Ectodermal cell (in vitro differentiated cells): ENCODE measurements around the gene DAB1.

Experiments
- H3K27ac ChIP-seq: 2 replicates; pipeline ENCODE4 v1.7.0; 2013; ENCODE audit warnings: mild to moderate bottlenecking, low read depth, low read length; ENCODE audit not compliant: insufficient read depth, poor library complexity, severe bottlenecking
- H3K27me3 ChIP-seq: 2 replicates; pipeline ENCODE4 v1.7.0; 2013; ENCODE audit warnings: mild to moderate bottlenecking, low read length; ENCODE audit not compliant: insufficient read depth, control insufficient read depth, poor library complexity, severe bottlenecking
- H3K36me3 ChIP-seq: one replicate; pipeline ENCODE4 v1.7.0; 2013; ENCODE audit warnings: low read length; ENCODE audit not compliant: control insufficient read depth, insufficient read depth
- H3K4me1 ChIP-seq: one replicate; pipeline ENCODE4 v1.7.0; 2013; ENCODE audit warnings: low read length; ENCODE audit not compliant: control insufficient read depth, insufficient read depth
- H3K4me3 ChIP-seq: 2 replicates; pipeline ENCODE4 v1.7.0; 2013; ENCODE audit warnings: low read depth, low read length, control low read depth; ENCODE audit not compliant: insufficient read depth
- H3K9me3 ChIP-seq: 2 replicates; pipeline ENCODE4 v1.7.0; 2013; ENCODE audit warnings: mild to moderate bottlenecking, low read length, moderate library complexity; ENCODE audit not compliant: control insufficient read depth
- WGBS, 2 experiments: methylation state at CpG; one replicate each; pipeline ENCODE4 v1.1.7; 2013; ENCODE audit warnings: missing lambda C conversion rate in 2 of 2; 5-methylcytosine and 5-hydroxymethylcytosine counted together

DAB1 gene

DNA sequence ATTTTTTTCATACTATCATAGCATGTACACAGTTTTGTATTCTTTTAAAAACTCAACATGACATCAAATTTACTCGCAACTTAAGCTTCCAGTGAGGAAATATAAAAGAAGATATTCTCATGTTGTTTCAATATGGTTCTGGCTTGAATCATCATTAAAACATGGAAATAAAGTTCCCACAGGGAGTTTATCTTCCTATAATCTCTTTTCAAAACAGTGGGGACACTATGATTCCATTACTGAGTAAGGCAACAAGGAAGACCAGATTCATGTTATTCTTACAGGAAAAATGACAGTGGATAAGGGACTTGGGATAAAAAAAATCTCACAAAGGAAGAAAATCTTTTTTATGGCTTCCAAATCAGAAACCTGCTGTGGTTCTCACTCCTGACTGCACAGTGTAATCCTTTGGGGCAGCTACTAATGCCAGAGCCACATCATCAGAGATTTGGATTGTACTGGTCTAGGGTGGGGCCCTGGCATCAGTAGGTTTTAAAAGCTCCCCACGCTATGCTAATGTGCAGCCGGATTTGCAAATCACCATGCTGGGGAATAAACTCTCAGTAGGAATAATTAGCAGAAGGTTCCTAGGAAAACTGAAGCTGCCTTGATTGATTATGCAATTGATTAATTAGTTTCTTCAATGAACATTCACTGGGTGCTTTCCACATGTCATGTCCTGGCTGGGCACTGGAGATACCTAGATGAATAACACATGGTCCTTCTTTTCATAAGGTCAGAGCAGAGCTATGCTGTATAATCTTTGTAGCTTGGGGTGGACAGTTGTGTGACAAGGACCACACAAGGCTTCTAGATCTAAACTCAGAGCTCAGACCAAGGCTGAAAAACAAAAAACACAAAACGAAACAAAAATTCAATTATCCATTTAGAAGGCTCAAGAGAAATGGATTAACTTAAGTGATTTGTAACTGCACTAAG is 386.9 kb downstream of the DAB1 start:
- Histone ChIP-seq H3K9me3 (no peaks in the 10 kb centered on the region), H3K36me3 (no peaks in the 10 kb centered on the region), H3K4me1 (no peaks in the 10 kb centered on the region), H3K27me3 (no peaks in the 10 kb centered on the region), H3K4me3 (no peak overlapping the region), H3K27ac (no peak overlapping the region)
- WGBS, 2 experiments, result 86 to 94% methylated on average over 2 to 3 of the region's 4 CpGs

DNA sequence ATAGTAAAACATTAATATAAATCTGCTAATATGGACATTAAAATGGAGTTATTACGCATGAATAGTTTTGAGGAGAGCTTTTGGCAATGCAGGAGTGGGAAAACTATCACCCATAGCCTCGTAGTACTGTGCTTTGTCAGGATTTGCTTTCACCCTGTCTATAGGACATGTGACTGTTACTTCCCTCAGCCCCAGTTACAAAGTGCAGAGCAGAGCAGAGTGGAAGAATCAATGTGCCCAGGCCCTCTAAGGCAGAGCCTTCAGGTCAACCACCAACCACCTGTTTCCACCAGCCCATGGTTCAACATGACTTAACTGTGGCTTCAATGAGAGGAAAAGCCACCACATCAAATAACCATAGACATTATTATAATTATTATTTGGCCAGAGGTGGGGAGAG is 389.1 kb downstream of the DAB1 start:
- no peak overlapping the region for H3K27ac ChIP-seq
- 97 to 100% methylated on average over 2 of the region's 2 CpGs for WGBS, 2 experiments
- H3K4me1 ChIP-seq, result no peaks in the 10 kb centered on the region
- no peaks in the 10 kb centered on the region for H3K27me3 ChIP-seq
- no peaks in the 10 kb centered on the region for H3K9me3 ChIP-seq
- no peak overlapping the region for H3K4me3 ChIP-seq
- no peaks in the 10 kb centered on the region for H3K36me3 ChIP-seq

DNA sequence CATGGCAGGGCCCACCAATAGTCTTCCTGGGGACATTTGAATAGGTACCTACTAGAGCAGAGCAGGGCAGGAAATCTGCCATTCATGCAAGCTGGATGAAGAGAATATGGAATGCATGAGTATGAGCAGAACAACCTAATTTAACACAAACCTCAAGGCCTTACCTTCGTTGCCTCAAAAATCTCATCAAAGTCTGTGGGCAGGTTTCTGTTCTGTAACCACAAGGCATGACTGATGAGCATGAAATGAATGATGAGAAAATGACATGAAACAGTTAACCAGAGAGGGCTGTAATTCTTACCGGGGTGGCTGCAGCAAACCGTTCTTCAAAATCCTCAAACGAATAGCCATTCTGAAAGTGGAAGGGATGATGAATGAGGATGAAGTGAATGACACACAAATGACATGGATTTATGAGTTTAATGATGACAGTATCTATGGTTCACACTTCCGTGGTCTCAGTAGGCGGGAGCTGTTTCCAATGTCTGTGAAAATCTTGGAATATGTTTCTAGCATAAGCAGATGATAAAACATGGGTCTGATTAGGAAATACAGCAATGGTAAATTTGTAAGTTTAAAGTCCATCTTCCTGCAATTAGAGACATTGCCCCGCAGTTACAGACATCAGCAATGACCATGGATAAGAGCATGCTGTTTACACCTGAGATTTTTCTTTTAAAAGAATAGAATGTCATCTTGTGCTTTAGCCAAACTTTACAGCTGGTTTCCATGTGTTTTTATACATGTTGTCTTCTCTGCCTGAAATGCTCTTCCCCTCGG is 390.4 kb downstream of the DAB1 start:
- H3K36me3 ChIP-seq, result no peaks in the 10 kb centered on the region
- H3K9me3 ChIP-seq, result no peaks in the 10 kb centered on the region
- no peaks in the 10 kb centered on the region for H3K4me1 ChIP-seq
- 92 to 94% methylated on average over 8 of the region's 8 CpGs for WGBS, 2 experiments
- H3K4me3 ChIP-seq, result no peak overlapping the region
- no peak overlapping the region for H3K27ac ChIP-seq
- H3K27me3 ChIP-seq, result no peaks in the 10 kb centered on the region

DNA sequence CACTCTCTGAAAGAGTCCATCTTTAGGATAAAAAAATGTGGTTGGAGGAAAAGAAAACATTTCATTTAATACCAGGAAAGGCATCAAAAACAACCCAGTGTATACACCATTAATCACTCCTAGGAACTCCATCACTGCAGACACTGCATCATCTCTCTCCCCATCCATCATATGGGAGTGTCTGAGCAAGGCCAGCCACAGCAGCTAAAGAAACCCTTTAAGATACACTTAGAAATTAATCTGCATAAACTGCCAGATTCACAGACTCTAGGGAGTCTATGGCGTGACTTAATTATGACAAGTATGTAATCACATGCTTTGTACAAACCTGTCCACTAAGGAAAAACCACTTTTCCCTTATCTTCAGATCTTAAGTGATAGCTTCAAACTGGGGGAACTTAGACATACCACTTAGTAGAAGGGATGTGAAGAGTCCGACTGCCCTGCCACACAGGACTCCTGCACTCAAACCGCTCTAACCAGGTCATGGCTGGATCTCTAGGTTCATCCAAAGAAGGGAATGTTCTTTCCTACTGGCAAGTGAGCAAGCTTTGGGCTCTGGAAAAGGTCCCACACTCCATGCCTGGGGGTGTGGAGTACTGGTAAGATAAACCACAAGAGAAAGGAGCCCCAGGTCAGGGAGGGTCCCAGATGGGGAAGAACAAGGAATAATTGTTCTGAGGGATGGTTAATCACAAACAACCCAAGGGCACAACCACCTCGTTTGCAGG is 397.1 kb downstream of the DAB1 start:
- no peaks in the 10 kb centered on the region for H3K27me3 ChIP-seq
- no peak overlapping the region for H3K4me3 ChIP-seq
- H3K4me1 ChIP-seq, result peaks cover 6% of the 10 kb centered on the region
- no peaks in the 10 kb centered on the region for H3K36me3 ChIP-seq
- 97% methylated on average over 4 of the region's 4 CpGs for WGBS, 2 experiments
- H3K27ac ChIP-seq, result no peak overlapping the region
- H3K9me3 ChIP-seq, result no peaks in the 10 kb centered on the region

DNA sequence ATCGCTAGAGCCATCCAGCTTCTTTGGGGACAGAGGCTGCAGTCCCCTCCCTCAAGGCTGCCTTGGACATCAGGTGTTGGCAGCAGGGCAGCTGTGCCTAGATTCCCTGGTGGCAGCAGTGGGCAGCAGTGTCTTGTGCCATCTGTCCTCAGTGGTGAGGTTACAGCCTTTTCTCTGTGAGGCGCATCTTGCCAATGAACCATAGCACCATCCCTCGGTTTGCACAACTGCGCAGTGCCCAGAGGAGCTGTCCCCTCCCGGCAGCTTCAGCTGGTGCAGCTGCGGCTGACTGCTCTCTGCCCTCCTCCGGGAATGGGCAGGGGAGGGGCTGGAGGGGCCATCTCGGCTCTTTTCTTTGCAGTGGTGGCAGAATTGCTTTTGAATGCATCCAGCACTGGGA is 399.0 kb downstream of the DAB1 start:
- WGBS, 2 experiments, result 57 to 62% methylated on average over 8 of the region's 8 CpGs
- H3K4me3 ChIP-seq, result no peak overlapping the region
- no peaks in the 10 kb centered on the region for H3K36me3 ChIP-seq
- H3K4me1 ChIP-seq, result peaks cover 6% of the 10 kb centered on the region
- H3K9me3 ChIP-seq, result no peaks in the 10 kb centered on the region
- H3K27me3 ChIP-seq, result no peaks in the 10 kb centered on the region
- no peak overlapping the region for H3K27ac ChIP-seq

DNA sequence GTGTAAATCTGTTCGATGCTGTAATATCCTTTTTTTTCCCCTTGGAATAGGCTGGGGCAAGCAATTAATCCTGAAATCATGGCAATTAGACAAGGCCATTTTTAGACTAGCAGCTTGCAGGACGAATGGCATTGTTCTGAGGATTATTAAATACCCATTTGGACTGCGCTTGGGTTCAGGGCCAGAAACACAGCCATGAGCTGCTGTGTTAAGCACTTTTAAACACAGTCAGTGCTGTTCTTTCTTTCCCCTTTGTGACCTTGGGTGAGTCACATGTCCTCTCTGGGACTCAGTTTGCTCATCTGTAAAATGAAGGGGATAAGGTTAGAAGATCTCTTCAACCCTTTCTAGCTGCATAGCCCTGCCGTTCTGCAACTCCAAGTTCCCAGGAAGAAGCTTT is 399.4 kb downstream of the DAB1 start:
- H3K27ac ChIP-seq, result no peak overlapping the region
- peaks cover 6% of the 10 kb centered on the region for H3K4me1 ChIP-seq
- H3K4me3 ChIP-seq, result no peak overlapping the region
- no peaks in the 10 kb centered on the region for H3K36me3 ChIP-seq
- 91 to 93% methylated on average over 4 of the region's 4 CpGs for WGBS, 2 experiments
- no peaks in the 10 kb centered on the region for H3K9me3 ChIP-seq
- H3K27me3 ChIP-seq, result no peaks in the 10 kb centered on the region

DNA sequence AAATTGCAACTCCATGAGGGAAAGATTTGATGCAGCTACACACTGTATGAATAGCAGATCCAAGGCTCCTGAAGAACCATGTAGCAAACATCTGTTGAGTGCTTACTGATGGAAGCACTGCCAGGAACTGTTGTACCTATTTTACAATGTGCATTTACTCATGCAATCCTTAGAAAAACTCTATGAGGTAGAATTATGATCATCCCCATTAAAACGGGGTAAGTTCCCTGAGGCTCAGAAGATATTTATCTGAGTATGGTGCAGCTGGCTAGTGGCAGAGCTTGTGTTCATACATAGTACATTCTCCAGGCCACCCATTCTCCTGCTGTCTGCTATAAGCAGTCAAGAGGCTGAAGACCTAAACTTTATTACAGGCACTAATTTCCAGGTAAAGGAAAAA is 403.6 kb downstream of the DAB1 start:
- H3K9me3 ChIP-seq, result no peaks in the 10 kb centered on the region
- H3K4me1 ChIP-seq, result peaks cover 11% of the 10 kb centered on the region
- WGBS, 2 experiments, result 80 to 100% methylated on average over 1 of the region's 1 CpG
- H3K4me3 ChIP-seq, result no peak overlapping the region
- H3K27ac ChIP-seq, result no peak overlapping the region
- no peaks in the 10 kb centered on the region for H3K27me3 ChIP-seq
- H3K36me3 ChIP-seq, result no peaks in the 10 kb centered on the region

DNA sequence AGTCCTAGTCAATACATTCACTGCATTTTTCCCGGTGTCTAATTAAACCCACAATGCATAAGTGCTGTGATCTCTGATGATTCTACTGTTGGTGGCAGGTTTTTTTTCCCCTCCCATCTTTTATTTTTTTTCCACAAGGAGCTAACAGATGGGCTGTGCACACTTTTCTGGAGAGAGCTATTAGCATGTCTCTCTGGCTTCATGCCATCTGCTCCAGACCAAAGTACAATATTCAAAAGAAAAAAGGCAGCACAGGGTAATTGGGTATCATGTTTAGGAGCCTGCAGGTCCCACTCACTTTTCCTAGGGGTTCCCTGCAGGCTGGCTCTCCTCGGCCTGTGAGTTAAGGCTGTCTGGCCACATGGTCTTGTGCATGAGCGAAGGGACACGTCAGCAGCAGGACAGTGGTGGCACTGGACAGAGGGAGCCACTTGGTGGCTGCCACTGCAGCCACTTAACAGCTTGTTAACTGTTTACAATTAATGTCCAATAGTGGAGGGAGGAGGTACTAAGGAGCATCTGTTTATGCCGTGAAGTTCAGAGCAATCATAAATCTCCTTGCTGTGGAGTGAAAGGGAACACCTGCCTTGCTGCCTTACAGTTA is 404.5 kb downstream of the DAB1 start:
- 84 to 85% methylated on average over 5 of the region's 5 CpGs for WGBS, 2 experiments
- Histone ChIP-seq H3K27me3 (no peaks in the 10 kb centered on the region), H3K4me1 (peaks cover 6% of the 10 kb centered on the region), H3K9me3 (no peaks in the 10 kb centered on the region), H3K4me3 (no peak overlapping the region), H3K36me3 (no peaks in the 10 kb centered on the region), H3K27ac (no peak overlapping the region)

DNA sequence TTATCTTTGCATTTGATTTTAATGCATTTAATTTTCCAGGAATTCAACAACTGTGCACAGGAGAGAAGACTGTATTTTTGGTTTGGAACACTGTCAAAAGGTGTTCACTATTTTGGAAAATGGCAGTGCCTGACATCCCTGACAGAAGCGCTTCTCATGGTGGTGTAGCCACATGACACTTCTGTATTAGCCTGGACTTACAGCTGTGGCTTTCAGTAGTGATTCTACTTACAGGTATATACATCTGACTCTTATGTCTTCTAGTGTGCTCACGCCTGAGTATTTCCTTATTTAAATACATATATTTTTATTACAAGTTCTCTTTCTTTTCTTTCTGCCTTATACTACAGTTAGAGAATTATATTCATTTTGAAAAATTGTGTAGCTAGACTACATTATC is 405.7 kb downstream of the DAB1 start:
- Histone ChIP-seq H3K4me1 (peaks cover 6% of the 10 kb centered on the region), H3K27ac (no peak overlapping the region), H3K9me3 (no peaks in the 10 kb centered on the region), H3K27me3 (no peaks in the 10 kb centered on the region), H3K36me3 (no peaks in the 10 kb centered on the region), H3K4me3 (no peak overlapping the region)
- 92 to 100% methylated on average over 1 of the region's 2 CpGs for WGBS, 2 experiments
